H1 (cell line): ENCODE measurements around the gene NDUFS8.

Experiments
- CTCF ChIP-seq, 3 experiments: IDR thresholded peaks; 1 replicate in 2 of 3; 2 replicates in 1 of 3; pipeline versions ENCODE4 v1.5.1 to v1.6.1; 2011; ENCODE audit warnings: low read length in 3 of 3, mild to moderate bottlenecking in 3 of 3, inconsistent platforms in 2 of 3, low read depth in 1 of 3, moderate library complexity in 1 of 3; ENCODE audit not compliant: insufficient read depth in 1 of 3; ENCODE audit errors: control extremely low read depth in 1 of 3
- E2F6 ChIP-seq: IDR thresholded peaks from 2 replicates; pipeline ENCODE4 v1.6.1; 2012; ENCODE audit warnings: inconsistent platforms
- EZH2 ChIP-seq: fragments of 200-600 bp; sonication (generic); IDR thresholded peaks from 2 replicates; pipeline ENCODE4 v1.7.1; 2012; ENCODE audit warnings: low read depth, mild to moderate bottlenecking, moderate library complexity, low read length, inconsistent platforms; ENCODE audit not compliant: severe bottlenecking
- JUND ChIP-seq: IDR thresholded peaks from 2 replicates; pipeline ENCODE4 v1.6.1; 2011; ENCODE audit warnings: mild to moderate bottlenecking, improper control_type of control experiment, low read length
- KDM1A ChIP-seq: fragments of 200-600, 300-600 bp; sonication (generic); IDR thresholded peaks from 2 replicates; pipeline ENCODE4 v1.7.1; 2016; ENCODE audit warnings: mild to moderate bottlenecking, low read length, borderline replicate concordance
- POLR2A ChIP-seq, 2 experiments: IDR thresholded peaks; 1 replicate in 1 of 2; 2 replicates in 1 of 2; pipeline ENCODE4 v1.6.1; 2011; ENCODE audit warnings: low read depth in 2 of 2, low read length in 2 of 2, mild to moderate bottlenecking in 2 of 2; ENCODE audit errors: control extremely low read depth in 1 of 2
- POLR2AphosphoS5 ChIP-seq: IDR thresholded peaks from 2 replicates; pipeline ENCODE4 v1.6.1; 2011; ENCODE audit warnings: low read depth, low read length
- RAD21 ChIP-seq, 2 experiments: IDR thresholded peaks in 1 of 2; conservative IDR thresholded peaks in 1 of 2; 2 replicates each; pipeline ENCODE4 v1.6.1; 2011; ENCODE audit warnings: low read depth in 2 of 2, low read length in 2 of 2, improper control_type of control experiment in 1 of 2, inconsistent platforms in 1 of 2, mild to moderate bottlenecking in 1 of 2, moderate library complexity in 1 of 2
- RFX5 ChIP-seq: IDR thresholded peaks from 2 replicates; pipeline ENCODE4 v1.6.1; 2011; ENCODE audit warnings: low read depth, low read length, improper control_type of control experiment, borderline replicate concordance
- SIN3A ChIP-seq, 2 experiments: IDR thresholded peaks in 1 of 2; conservative IDR thresholded peaks in 1 of 2; 2 replicates each; pipeline ENCODE4 v1.6.1; 2011 to 2012; ENCODE audit warnings: low read length in 2 of 2, improper control_type of control experiment in 1 of 2, low read depth in 1 of 2, mild to moderate bottlenecking in 1 of 2
- SP1 ChIP-seq: IDR thresholded peaks from 2 replicates; pipeline ENCODE4 v1.6.1; 2011; ENCODE audit warnings: low read depth, low read length
- TF ChIP-seq, protein P1 (sequence below): IDR thresholded peaks from 2 replicates; pipeline ENCODE4 v1.6.1; 2012; ENCODE audit warnings: inconsistent platforms

- TF ChIP-seq E2F6 (no peak), JUND (no peak), POLR2A (IDR thresholded peaks at IDR 0.05; ENCODE audit: control extremely low read depth in 1 of 2, low read depth in 2 of 2, low read length in 2 of 2) (no peak; a peak in 1 of 3 replicates), KDM1A (no peak), EZH2 (no peak), CTCF (IDR thresholded peaks at IDR 0.05; ENCODE audit: control extremely low read depth in 1 of 3, insufficient read depth in 1 of 3, low read depth in 1 of 3, low read length in 3 of 3) (no peak), RAD21 (IDR thresholded peaks at IDR 0.05 in 1 of 2, conservative IDR thresholded peaks at IDR 0.05 in 1 of 2; ENCODE audit: low read depth in 2 of 2, low read length in 2 of 2) (no peak), SP1 (no peak), POLR2AphosphoS5 (no peak), SIN3A (conservative IDR thresholded peaks at IDR 0.05 in 1 of 2, IDR thresholded peaks at IDR 0.05 in 1 of 2; ENCODE audit: low read depth in 1 of 2, low read length in 2 of 2) (no peak), RFX5 (no peak)
- TF ChIP-seq, protein P1, sequence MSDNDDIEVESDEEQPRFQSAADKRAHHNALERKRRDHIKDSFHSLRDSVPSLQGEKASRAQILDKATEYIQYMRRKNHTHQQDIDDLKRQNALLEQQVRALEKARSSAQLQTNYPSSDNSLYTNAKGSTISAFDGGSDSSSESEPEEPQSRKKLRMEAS = no peak
Measured at GRCh38 chr11:68036141-68036716, 5.7 kb downstream of the NDUFS8 start.
